H7 (cell line): ENCODE results near the gene C5orf46. TPM values are rescaled to one million over a fixed set of nuclear protein-coding genes. Genes with fewer than 3 reads are reported as not detected.
"Not testable (repeated sequence)": the region's sequence is repeated elsewhere in the genome, so short reads cannot be mapped to it uniquely, and the experiment has no call there.

Experiments used
- DNase-seq: peaks from one replicate; pipeline ENCODE4 v3.0.0; 2012
- H3K27me3 ChIP-seq: 2 replicates; pipeline ENCODE4 v1.6.0; 2011; ENCODE audit warnings: mild to moderate bottlenecking, low read length; ENCODE audit not compliant: control insufficient read depth, insufficient read depth
- H3K36me3 ChIP-seq: replicated peaks from 2 replicates; pipeline ENCODE4 v1.5.1; 2011; ENCODE audit warnings: low read length; ENCODE audit not compliant: control insufficient read depth, insufficient read depth
- H3K4me3 ChIP-seq: 2 replicates; pipeline ENCODE4 v1.5.1; 2011; ENCODE audit warnings: low read depth, mild to moderate bottlenecking, control low read depth, low read length, moderate library complexity; ENCODE audit not compliant: insufficient read depth
- total RNA-seq: library from RNA; depleted of rRNA; stranded (reverse); fragments of >200 nt; shearing (Covaris generic); gene quantifications from 2 replicates; pipeline ENCODE4 v1.2.3, GENCODE V29; 2014; rRNA removed

The C5orf46 gene
- total RNA-seq = not detected in 2 replicates

DNA sequence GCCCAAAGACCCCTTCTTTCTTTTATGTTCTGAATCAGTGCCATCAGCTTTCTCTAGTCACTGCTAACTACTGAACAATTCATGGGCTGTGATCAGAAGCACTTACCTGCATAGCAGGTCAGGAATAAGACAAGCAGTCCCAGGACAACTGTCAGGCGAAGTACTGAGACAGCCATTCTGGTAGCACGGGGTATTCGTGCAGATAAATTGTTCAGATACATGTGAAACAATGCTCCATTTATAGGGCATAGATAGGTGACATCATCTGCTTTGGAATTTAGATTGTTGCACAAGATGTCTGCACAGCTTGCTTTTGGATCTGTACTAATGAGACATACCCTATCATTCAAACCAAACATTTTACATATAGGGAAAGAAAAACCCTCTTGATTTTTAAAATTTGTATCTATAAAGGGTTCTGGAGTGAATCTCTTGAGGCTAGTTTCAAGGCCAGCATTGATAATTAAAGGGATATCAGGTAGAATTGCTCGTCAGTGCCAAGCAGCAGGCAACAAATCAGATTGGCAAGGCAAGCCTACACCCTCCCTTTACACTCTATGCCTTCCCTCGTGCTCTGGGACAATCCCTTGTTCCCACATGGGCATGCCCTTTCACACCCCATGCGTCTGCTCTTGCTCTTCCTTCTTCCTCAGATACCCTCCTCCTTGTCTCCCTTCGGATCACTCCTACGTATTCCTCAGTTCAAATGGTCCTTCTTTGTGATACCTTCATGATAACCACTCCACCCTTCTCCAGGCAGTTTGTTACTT is at the start of gene C5orf46:
TSS of gene C5orf46 (minus strand) at position 213 of the 770 bp plus-strand sequence. CDS start at position 176, 37 bp downstream.
- H3K27me3 ChIP-seq = no peaks in the 10 kb centered on the region
- H3K4me3 ChIP-seq = no peak within 1 kb of the TSS
- H3K36me3 ChIP-seq = no peaks in the 10 kb centered on the region
- DNase-seq = no peak

GRCh38 chr5:147954971-147955370 is 48.6 kb upstream of the C5orf46 start:
- H3K4me3 ChIP-seq = no peak overlapping the region

DNA sequence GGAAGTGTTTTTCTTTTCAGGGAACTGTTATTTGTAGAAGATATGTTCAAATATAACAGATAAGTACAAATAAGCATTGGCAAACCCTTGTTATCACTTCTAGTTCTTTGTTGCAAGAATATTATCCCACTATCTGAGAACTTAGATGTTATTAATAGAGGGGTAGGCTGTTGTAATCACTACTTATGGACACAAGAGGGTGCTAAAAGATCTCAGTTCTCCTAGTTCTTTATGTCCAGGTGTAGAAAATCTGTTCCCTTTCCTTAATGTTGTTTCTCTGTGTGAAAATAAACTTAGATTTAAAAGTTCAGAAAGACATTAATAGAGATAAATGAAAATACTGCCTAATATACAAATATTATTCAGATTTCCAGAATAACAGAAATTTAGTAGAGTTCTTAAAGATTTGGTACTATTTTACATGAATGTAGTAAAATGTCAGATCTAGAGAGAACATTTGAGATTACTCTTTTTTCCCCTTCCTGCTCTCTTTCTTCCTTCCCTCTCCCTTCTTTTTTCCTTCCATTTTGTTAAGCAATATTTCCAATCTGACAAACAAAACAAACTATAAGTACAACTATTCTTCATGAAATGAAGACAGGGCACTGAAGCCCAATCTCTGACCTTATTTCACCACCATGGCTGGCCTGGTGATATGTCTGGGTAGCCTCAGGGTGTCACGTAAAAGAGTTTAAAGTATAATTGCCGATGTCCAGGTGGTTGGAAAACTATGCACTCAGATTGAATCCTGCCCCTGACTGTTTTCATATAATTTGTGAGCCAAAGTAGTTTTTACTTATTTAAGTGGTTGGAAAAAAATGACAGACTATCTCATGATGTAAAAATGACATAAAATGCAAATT is 43.6 kb upstream of the C5orf46 start:
- H3K27me3 ChIP-seq = no peaks in the 10 kb centered on the region
- H3K4me3 ChIP-seq = no peak overlapping the region
- no peaks in the 10 kb centered on the region for H3K36me3 ChIP-seq
- DNase-seq = peak; percentile 51

More at GRCh38 chr5:147954971-147955370, 48.6 kb upstream of the C5orf46 start:
- DNase-seq = no peak
- H3K36me3 ChIP-seq = no peaks in the 10 kb centered on the region; the same call in 1 of the 2 replicates
- H3K27me3 ChIP-seq = no peaks in the 10 kb centered on the region

- H3K27me3 ChIP-seq, DNase-seq, H3K36me3 ChIP-seq: not testable (repeated sequence)
- H3K4me3 ChIP-seq = peak overlapping the region; percentile 48
Measured at GRCh38 chr5:147946658-147947274, 40.4 kb upstream of the C5orf46 start.

GRCh38 chr5:147939431-147940114 is 33.2 kb upstream of the C5orf46 start:
- no peak for DNase-seq
- Histone ChIP-seq H3K4me3 (no peak overlapping the region), H3K36me3 (no peaks in the 10 kb centered on the region), H3K27me3 (no peaks in the 10 kb centered on the region)

DNA sequence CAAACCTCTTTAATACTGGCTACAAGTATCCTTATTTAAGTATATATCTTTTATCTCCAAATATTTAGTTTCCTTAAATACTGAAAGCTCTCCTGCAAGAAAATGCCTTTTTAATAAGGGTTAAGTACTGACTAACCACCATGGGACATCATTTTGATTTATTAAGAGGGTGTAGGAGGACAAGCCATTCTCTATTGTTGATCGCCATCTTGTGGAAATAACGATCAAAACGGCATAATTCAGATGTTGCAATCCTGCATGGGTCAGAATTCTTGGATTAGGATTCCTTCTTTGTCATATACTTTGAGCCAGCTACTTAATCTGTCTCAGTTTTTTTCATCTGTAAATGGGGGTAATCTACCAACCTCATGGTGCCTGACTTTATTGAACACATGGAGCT is 28.7 kb upstream of the C5orf46 start:
- no peaks in the 10 kb centered on the region for H3K36me3 ChIP-seq

DNA sequence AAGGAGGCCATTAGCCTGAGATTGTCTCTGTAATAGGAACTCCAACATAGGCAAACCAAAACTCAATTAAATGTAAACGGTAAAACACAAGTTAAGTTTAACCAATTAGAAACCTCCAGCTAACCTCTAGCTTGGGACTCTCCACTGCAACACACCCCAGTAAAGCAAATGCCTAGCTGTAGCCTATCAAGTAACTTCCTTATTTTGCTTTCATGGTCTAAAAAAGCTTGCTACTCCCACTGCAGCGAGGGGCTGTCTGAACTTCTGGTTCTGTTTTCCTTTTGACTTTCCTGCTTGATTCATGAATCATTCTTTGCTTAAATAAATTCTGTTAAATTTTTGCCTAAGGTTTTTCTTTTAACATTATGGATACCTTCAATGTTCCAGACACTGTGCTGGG is 24.4 kb upstream of the C5orf46 start:
- H3K4me3 ChIP-seq = no peak overlapping the region
- H3K27me3 ChIP-seq = no peaks in the 10 kb centered on the region
- DNase-seq = no peak
- no peaks in the 10 kb centered on the region for H3K36me3 ChIP-seq

More for the DNA sequence above, 28.7 kb upstream of the C5orf46 start:
- H3K27me3 ChIP-seq = no peaks in the 10 kb centered on the region
- no peak overlapping the region for H3K4me3 ChIP-seq
- DNase-seq = peak; percentile 52

DNA sequence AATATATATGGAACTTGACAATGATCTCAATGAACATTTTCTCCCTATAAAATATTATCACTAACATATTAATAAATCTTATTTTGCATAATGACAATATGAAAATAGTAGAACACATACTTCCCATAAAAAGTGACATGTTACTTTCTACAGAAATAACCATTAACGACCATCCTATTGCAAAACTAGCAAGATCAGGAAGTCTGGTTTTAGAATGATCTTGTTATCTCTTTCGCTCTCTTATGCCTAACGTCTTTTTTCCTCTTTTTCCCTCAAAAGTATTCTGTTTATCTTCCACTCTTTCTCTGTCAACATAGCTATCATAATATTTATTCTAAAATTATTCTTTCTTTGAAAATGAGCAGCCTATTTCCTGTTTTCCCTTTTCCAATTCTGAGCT is 21.6 kb upstream of the C5orf46 start:
- no peak for DNase-seq
- Histone ChIP-seq H3K36me3 (no peaks in the 10 kb centered on the region), H3K27me3 (no peaks in the 10 kb centered on the region), H3K4me3 (no peak overlapping the region)

- no peaks in the 10 kb centered on the region for H3K27me3 ChIP-seq
- no peak overlapping the region for H3K4me3 ChIP-seq
- no peak for DNase-seq
- H3K36me3 ChIP-seq = no peaks in the 10 kb centered on the region
Measured at GRCh38 chr5:147925020-147925419, 18.7 kb upstream of the C5orf46 start.

- Histone ChIP-seq H3K27me3 (no peaks in the 10 kb centered on the region), H3K4me3 (no peak overlapping the region), H3K36me3 (no peaks in the 10 kb centered on the region)
- DNase-seq = no peak
Measured at GRCh38 chr5:147921136-147921535, 14.8 kb upstream of the C5orf46 start.

GRCh38 chr5:147920420-147921030 is 14.2 kb upstream of the C5orf46 start:
- H3K27me3 ChIP-seq = no peaks in the 10 kb centered on the region
- no peaks in the 10 kb centered on the region for H3K36me3 ChIP-seq
- no peak for DNase-seq
- no peak overlapping the region for H3K4me3 ChIP-seq

DNA sequence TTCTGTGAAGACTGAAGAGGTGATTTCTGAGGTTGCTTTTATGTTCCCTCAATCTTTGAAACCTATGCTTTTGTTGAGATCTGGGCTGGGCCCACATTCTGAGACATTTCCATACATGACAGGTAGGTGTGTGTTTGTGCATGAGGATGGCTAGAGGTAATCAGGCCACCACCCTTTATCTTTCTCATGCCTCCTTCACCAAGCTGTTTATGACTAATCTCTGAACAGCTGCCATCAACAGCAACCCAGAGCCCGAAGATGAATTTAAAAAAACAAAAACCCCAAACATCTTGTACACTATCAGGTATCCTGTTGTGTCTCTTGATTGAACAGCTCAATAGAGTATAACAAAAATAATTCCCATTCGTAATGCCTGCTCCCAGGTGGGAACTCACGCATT is 12.6 kb upstream of the C5orf46 start:
- H3K36me3 ChIP-seq = no peaks in the 10 kb centered on the region
- no peak for DNase-seq
- H3K4me3 ChIP-seq = no peak overlapping the region
- H3K27me3 ChIP-seq = no peaks in the 10 kb centered on the region

DNA sequence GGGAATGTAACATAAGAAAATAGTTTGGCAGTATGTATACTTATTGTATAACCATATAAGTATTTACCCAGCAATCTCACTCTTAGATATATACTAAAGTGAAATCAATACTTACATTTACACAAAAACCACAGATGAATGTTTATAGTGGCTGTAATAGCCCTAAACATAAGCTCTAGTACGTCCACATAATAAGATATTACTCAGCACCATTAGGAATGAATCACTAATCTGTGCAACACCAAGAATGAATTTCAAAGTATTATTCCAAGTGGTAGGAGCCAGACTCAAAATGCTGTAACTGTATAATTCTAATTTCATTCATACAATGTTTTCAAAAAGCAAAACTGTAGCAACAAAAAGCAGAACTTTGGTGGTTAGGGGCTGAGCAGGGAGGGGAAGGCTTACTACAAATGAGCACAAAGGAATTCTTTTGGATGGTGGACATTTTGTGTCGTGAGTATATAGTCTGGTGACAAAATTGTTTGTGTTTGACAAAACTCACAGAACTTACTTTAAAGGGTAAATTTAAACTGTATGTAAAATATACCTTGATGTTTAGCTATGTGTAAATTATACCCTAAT is 11.9 kb upstream of the C5orf46 start:
- no peaks in the 10 kb centered on the region for H3K36me3 ChIP-seq
- DNase-seq = no peak
- no peaks in the 10 kb centered on the region for H3K27me3 ChIP-seq
- H3K4me3 ChIP-seq = no peak overlapping the region
